WTC11 (cell line): ENCODE results near the gene SPEM2. TPM values are rescaled to one million over a fixed set of nuclear protein-coding genes. Genes with fewer than 3 reads are reported as not detected.

Source experiments
- ATAC-seq: fragments of 200-7000 bp; cut with Tn5 transposase; 2 replicates; pipeline ENCODE4 v1.10.0; 2021; ENCODE audit warnings: mild to moderate bottlenecking, moderate library complexity
- CTCF ChIA-PET: fragments of 300-600 bp; sonication (Branson Sonifier 250); formaldehyde crosslinking; loops from one replicate; lab custom pipeline; 2021; ENCODE audit warnings: antibody characterized with exemption; lab: Charles Lee
- POLR2A ChIA-PET: fragments of 350-600 bp; sonication (Branson Sonifier 250); formaldehyde crosslinking; loops from one replicate; lab custom pipeline; 2021; ENCODE audit warnings: antibody characterized with exemption; lab: Charles Lee
- DNase-seq: peaks from one replicate; pipeline ENCODE4 v3.0.0; 2021; ENCODE audit warnings: low spot score
- H3K27ac Mint-ChIP-seq: 2 replicates; pipeline ENCODE4 v1.8.0; 2021; ENCODE audit warnings: mixed read lengths
- H3K27me3 Mint-ChIP-seq: 2 replicates; pipeline ENCODE4 v1.8.0; 2021; ENCODE audit warnings: low read depth, mild to moderate bottlenecking, moderate library complexity, mixed read lengths
- H3K36me3 Mint-ChIP-seq: 2 replicates; pipeline ENCODE4 v1.8.0; 2021; ENCODE audit warnings: mixed read lengths
- H3K4me1 Mint-ChIP-seq: 2 replicates; pipeline ENCODE4 v1.8.0; 2022; ENCODE audit warnings: mixed read lengths
- H3K4me3 Mint-ChIP-seq: 2 replicates; pipeline ENCODE4 v1.8.0; 2021; ENCODE audit warnings: mild to moderate bottlenecking, moderate library complexity, mixed read lengths
- H3K9me3 Mint-ChIP-seq: 2 replicates; pipeline ENCODE4 v1.8.0; 2021; ENCODE audit warnings: mixed read lengths
- AFF4 ChIP-seq: sonication (generic); formaldehyde crosslinking; IDR thresholded peaks from 2 replicates; pipeline ENCODE4 v1.8.1; 2023; ENCODE audit warnings: mild to moderate bottlenecking, missing genetic modification reagents, borderline replicate concordance
- E2F5 ChIP-seq: sonication (generic); formaldehyde crosslinking; IDR thresholded peaks from 2 replicates; pipeline ENCODE4 v1.8.1; 2022; ENCODE audit warnings: mild to moderate bottlenecking, moderate library complexity, missing genetic modification reagents
- FOXJ3 ChIP-seq: sonication (generic); formaldehyde crosslinking; IDR thresholded peaks from 2 replicates; pipeline ENCODE4 v1.9.0; 2021; ENCODE audit warnings: missing genetic modification reagents, mild to moderate bottlenecking, borderline replicate concordance
- GABPB1 ChIP-seq: sonication (generic); formaldehyde crosslinking; IDR thresholded peaks from 2 replicates; pipeline ENCODE4 v1.8.1; 2023; ENCODE audit warnings: mild to moderate bottlenecking, missing genetic modification reagents
- GTF2I ChIP-seq: fragments of 250-450 bp; sonication (Bioruptor Pico); conservative IDR thresholded peaks from 2 replicates; pipeline ENCODE4 v1.4.0; 2021; ENCODE audit warnings: mild to moderate bottlenecking
- MAX ChIP-seq: sonication (generic); formaldehyde crosslinking; IDR thresholded peaks from 2 replicates; pipeline ENCODE4 v1.8.0; 2022; ENCODE audit warnings: mild to moderate bottlenecking, missing genetic modification reagents
- NR2C2 ChIP-seq: sonication (generic); formaldehyde crosslinking; IDR thresholded peaks from 2 replicates; pipeline ENCODE4 v1.8.0; 2022; ENCODE audit warnings: mild to moderate bottlenecking, missing genetic modification reagents
- SMAD4 ChIP-seq: sonication (generic); formaldehyde crosslinking; IDR thresholded peaks from 2 replicates; pipeline ENCODE4 v1.8.0; 2022; ENCODE audit warnings: mild to moderate bottlenecking, missing genetic modification reagents
- SOX15 ChIP-seq: fragments of 250-450 bp; sonication (Bioruptor Pico); IDR thresholded peaks from 2 replicates; pipeline ENCODE4 v1.9.0; 2021; ENCODE audit warnings: mild to moderate bottlenecking
- ZBTB21 ChIP-seq: sonication (generic); formaldehyde crosslinking; IDR thresholded peaks from 2 replicates; pipeline ENCODE4 v1.8.1; 2023; ENCODE audit warnings: mild to moderate bottlenecking, missing genetic modification reagents, borderline replicate concordance
- ZNF232 ChIP-seq: sonication (generic); formaldehyde crosslinking; IDR thresholded peaks from 2 replicates; pipeline ENCODE4 v1.8.0; 2022; ENCODE audit warnings: mild to moderate bottlenecking, missing genetic modification reagents
- ZNF512 ChIP-seq: sonication (generic); formaldehyde crosslinking; IDR thresholded peaks from 2 replicates; pipeline ENCODE4 v1.8.1; 2022; ENCODE audit warnings: missing genetic modification reagents, borderline replicate concordance
- ZNF671 ChIP-seq: fragments of 250-450 bp; sonication (Bioruptor Pico); IDR thresholded peaks from 2 replicates; pipeline ENCODE4 v1.8.0; 2021; ENCODE audit warnings: mild to moderate bottlenecking
- total RNA-seq: library from RNA; stranded (reverse); gene quantifications from 3 replicates; pipeline ENCODE4 v1.2.3, GENCODE V29; 2021
- TF ChIP-seq, protein P1 (sequence below): sonication (generic); formaldehyde crosslinking; IDR thresholded peaks from 2 replicates; pipeline ENCODE4 v1.8.1; 2023; ENCODE audit warnings: mild to moderate bottlenecking, missing genetic modification reagents
- TF ChIP-seq, protein P2 (sequence below): sonication (generic); formaldehyde crosslinking; IDR thresholded peaks from 2 replicates; pipeline ENCODE4 v1.8.1; 2023; ENCODE audit warnings: mild to moderate bottlenecking, missing genetic modification reagents, moderate library complexity
- TF ChIP-seq, protein P3 (sequence below): sonication (generic); formaldehyde crosslinking; IDR thresholded peaks from 2 replicates; pipeline ENCODE4 v1.8.0; 2022; ENCODE audit warnings: missing genetic modification reagents

Gene SPEM2
- total RNA-seq, 1 experiment from 2014 or later = 0.13 TPM

DNA sequence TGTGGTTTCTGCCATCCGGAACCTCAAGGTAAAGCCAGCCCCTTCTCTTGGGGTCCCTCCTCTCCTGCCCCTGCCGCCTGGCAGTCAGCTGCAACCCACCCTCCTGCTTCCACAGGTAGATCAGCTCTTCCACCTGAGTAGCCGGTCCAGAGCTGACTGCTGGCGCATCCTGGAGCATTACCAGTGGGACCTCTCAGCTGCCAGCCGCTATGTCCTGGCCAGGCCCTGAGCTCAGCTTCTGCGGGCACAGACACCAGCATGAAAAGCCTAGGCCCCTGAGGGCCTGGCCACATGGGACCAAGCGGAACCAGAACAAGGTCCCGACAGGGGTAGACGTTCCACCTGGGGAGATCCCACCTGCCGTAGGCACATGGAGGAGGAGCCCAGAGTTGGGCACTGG, 36.6 kb upstream of the SPEM2 start:
- Mint-ChIP-seq H3K27me3 (no peaks in the 10 kb centered on the region), H3K36me3 (peaks cover 20% of the 10 kb centered on the region), H3K9me3 (no peaks in the 10 kb centered on the region), H3K4me3 (no peak overlapping the region)
- DNase-seq = no peak
- POLR2A ChIA-PET = no interaction called here
- no peak for ATAC-seq
- TF ChIP-seq, protein P1, sequence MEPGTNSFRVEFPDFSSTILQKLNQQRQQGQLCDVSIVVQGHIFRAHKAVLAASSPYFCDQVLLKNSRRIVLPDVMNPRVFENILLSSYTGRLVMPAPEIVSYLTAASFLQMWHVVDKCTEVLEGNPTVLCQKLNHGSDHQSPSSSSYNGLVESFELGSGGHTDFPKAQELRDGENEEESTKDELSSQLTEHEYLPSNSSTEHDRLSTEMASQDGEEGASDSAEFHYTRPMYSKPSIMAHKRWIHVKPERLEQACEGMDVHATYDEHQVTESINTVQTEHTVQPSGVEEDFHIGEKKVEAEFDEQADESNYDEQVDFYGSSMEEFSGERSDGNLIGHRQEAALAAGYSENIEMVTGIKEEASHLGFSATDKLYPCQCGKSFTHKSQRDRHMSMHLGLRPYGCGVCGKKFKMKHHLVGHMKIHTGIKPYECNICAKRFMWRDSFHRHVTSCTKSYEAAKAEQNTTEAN (CRISPR knock-in tag) = no peak
- TF ChIP-seq AFF4 (CRISPR knock-in tag) (no peak), GABPB1 (no peak), ZBTB21 (CRISPR knock-in tag) (no peak)
- TF ChIP-seq, all 79 proteins: peak for 0
- H3K4me1 Mint-ChIP-seq = peaks cover 10% of the 10 kb centered on the region
- no peak overlapping the region for H3K27ac Mint-ChIP-seq
- CTCF ChIA-PET = no interaction called here

DNA sequence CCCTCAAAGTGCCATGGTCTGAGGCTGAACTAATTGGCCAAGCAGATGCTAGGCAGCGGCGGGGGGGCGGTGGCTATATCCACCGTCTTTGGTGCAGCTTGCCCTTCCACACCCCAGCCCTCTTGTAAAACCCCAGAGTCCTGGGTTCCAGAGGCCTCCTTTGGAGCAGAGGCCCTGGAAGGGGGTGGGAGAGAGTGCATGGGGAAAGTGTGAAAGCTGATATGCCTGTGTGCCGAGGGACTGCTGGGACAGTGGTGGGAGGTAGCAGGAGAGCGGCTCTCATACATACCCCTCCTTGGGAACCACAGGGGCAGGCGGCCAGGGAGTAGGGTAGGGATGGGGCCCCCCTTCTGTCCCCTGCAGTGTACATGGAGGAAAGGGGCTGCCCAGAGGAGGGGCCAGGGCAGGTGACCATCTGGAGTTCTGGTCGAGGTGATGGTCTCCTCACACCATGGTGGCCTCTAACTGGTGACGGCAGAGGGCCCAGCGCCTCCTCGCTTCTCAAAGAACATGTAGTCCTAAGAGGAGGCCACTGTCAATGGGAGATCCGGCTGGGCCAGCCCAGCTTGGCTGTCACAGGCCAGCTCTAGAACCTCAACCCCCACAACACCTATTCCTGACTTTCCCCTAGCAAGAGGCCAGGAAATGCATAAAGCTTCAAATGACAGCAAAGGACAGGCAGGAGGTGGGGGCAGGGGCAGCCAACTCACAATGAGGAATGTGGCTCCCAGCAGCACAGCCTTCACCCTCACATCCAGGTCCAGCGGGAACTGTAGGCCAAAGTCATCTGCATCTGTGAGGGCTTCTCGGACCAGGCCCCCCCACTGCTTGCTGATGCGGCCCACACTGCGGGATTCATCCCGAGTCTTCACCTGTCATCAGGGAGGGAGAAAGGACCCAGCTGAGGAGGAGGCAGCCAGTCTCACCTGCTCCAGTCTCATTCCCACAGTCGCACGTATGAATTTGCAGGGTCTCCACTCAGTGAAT, 35.2 kb upstream of the SPEM2 start:
- Mint-ChIP-seq H3K9me3 (no peaks in the 10 kb centered on the region), H3K27ac (no peak overlapping the region), H3K4me1 (peaks cover 11% of the 10 kb centered on the region), H3K36me3 (peaks cover 20% of the 10 kb centered on the region), H3K27me3 (no peaks in the 10 kb centered on the region; the same call in 1 of the 2 replicates), H3K4me3 (no peak overlapping the region)
- POLR2A ChIA-PET = no interaction called here
- ATAC-seq = no peak
- CTCF ChIA-PET = no interaction called here
- no peak for TF ChIP-seq MAX (CRISPR knock-in tag)
- no peak for TF ChIP-seq FOXJ3 (CRISPR knock-in tag)
- TF ChIP-seq ZNF671 (CRISPR knock-in tag) = no peak
- DNase-seq = no peak

- Mint-ChIP-seq H3K4me3 (no peak overlapping the region), H3K4me1 (peaks cover 11% of the 10 kb centered on the region), H3K36me3 (peaks cover 20% of the 10 kb centered on the region), H3K27me3 (no peaks in the 10 kb centered on the region; the same call in 1 of the 2 replicates), H3K9me3 (no peaks in the 10 kb centered on the region), H3K27ac (no peak overlapping the region)
- ChIA-PET CTCF (no interaction called here), POLR2A (no interaction called here)
- DNase-seq = no peak
- no peak for ATAC-seq
- TF ChIP-seq GTF2I (CRISPR knock-in tag) (no peak), ZNF512 (no peak), NR2C2 (CRISPR knock-in tag) (no peak), GABPB1 (no peak), SMAD4 (CRISPR knock-in tag) (no peak), ZNF232 (CRISPR knock-in tag) (no peak), E2F5 (CRISPR knock-in tag) (no peak), SOX15 (CRISPR knock-in tag) (no peak)
- TF ChIP-seq, protein P2, sequence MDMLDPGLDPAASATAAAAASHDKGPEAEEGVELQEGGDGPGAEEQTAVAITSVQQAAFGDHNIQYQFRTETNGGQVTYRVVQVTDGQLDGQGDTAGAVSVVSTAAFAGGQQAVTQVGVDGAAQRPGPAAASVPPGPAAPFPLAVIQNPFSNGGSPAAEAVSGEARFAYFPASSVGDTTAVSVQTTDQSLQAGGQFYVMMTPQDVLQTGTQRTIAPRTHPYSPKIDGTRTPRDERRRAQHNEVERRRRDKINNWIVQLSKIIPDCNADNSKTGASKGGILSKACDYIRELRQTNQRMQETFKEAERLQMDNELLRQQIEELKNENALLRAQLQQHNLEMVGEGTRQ = no peak
- TF ChIP-seq, protein P3, sequence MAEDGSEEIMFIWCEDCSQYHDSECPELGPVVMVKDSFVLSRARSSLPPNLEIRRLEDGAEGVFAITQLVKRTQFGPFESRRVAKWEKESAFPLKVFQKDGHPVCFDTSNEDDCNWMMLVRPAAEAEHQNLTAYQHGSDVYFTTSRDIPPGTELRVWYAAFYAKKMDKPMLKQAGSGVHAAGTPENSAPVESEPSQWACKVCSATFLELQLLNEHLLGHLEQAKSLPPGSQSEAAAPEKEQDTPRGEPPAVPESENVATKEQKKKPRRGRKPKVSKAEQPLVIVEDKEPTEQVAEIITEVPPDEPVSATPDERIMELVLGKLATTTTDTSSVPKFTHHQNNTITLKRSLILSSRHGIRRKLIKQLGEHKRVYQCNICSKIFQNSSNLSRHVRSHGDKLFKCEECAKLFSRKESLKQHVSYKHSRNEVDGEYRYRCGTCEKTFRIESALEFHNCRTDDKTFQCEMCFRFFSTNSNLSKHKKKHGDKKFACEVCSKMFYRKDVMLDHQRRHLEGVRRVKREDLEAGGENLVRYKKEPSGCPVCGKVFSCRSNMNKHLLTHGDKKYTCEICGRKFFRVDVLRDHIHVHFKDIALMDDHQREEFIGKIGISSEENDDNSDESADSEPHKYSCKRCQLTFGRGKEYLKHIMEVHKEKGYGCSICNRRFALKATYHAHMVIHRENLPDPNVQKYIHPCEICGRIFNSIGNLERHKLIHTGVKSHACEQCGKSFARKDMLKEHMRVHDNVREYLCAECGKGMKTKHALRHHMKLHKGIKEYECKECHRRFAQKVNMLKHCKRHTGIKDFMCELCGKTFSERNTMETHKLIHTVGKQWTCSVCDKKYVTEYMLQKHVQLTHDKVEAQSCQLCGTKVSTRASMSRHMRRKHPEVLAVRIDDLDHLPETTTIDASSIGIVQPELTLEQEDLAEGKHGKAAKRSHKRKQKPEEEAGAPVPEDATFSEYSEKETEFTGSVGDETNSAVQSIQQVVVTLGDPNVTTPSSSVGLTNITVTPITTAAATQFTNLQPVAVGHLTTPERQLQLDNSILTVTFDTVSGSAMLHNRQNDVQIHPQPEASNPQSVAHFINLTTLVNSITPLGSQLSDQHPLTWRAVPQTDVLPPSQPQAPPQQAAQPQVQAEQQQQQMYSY = no peak
Measured at GRCh38 chr17:7391307-7391706, 34.1 kb upstream of the SPEM2 start.
